GM19455 (cell line): ENCODE data around the gene FAM184A.

Experiments used
- ATAC-seq: cut with Tn5 transposase; IDR thresholded peaks from one replicate; pipeline ENCODE4 v1.9.1; 2021; ENCODE audit not compliant: unreplicated experiment

FAM184A gene

DNA sequence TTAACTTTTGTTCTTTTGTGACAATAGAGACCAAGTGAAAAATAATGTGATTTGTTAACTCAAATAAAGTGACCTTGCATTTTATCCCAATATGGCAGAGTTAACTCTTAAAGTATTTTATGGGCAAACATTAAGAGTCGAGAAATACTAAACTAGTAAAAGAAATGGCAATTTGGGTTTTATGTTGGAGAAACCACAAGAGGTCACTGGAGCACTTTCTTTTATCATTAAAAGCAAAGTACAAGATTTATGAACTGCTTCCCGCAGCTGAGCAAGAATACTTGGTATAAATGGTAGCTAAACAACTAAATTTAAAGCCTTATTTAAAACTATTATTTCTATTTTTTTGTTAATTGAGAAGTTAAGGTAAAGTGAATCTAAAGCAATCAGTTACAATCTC lies 110.0 kb downstream of the FAM184A start:
- ATAC-seq: no peak

- no peak for ATAC-seq
Observed at GRCh38 chr6:118967239-118967638, 111.2 kb downstream of the FAM184A start.

- no peak for ATAC-seq
Observed at GRCh38 chr6:118965843-118966370, 112.6 kb downstream of the FAM184A start.

DNA sequence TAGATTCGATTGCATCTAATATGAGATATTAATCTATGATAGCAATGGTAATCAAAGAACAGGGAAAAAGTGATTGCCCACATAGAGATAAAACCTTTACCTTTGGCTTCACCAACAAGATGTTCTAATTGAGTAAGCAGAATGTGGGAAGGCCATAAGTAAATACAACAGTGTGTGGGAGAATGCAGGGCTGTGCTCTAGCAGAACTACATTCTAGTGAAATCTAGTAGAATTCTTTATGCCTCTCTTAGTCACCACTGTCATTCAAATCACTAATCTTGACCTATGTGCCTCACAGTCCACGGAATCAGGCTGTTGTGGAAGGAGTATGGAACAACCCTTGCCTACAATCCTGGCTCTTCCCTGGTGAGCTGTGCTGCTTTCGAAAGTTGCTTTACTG lies 113.1 kb downstream of the FAM184A start:
- ATAC-seq: no peak

- no peak for ATAC-seq
Observed at GRCh38 chr6:118963003-118963402, 115.5 kb downstream of the FAM184A start.

DNA sequence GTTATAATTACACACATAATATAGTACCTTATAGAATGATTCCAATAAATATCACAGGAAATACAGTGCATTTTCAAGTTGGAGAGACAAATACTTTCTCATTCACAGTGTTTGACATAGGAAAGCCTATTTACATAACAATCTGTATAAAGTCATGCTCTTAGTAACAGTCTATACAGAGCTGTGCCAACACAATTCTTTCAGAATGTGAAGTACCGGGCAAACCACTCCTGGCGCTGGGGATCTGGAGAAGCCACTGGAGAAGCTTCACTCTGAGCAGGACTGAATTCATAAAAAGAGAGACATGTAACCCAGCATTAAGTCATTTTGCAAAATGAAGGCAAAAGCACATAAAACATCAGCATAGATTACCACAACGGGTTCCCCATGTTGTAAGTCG lies 118.6 kb downstream of the FAM184A start:
- ATAC-seq: no peak

- ATAC-seq: no peak
Observed at GRCh38 chr6:118953391-118953790, 125.1 kb downstream of the FAM184A start.

GRCh38 chr6:118952683-118953082 lies 125.8 kb downstream of the FAM184A start:
- ATAC-seq: no peak

DNA sequence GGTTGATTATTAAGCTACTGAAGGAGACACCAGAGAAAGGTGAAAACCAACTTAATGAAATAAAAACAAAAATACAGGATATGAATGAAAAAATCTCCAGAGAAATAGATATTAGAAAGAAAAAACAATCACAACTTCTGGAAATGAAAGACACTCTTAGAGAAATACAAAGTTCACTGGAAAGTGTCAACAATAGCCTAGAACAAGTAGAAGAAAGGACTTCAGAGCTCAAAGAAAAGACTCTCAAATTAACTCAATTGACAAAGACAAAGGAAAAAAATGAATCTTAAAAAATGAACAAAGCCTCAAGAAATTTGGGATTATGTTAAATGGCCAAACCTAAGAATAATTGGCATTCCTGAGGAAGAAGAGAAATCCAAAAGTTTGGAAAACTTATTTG lies 133.2 kb downstream of the FAM184A start:
- no peak for ATAC-seq

- no peak for ATAC-seq
Observed at GRCh38 chr6:118940770-118941169, 137.7 kb downstream of the FAM184A start.

DNA sequence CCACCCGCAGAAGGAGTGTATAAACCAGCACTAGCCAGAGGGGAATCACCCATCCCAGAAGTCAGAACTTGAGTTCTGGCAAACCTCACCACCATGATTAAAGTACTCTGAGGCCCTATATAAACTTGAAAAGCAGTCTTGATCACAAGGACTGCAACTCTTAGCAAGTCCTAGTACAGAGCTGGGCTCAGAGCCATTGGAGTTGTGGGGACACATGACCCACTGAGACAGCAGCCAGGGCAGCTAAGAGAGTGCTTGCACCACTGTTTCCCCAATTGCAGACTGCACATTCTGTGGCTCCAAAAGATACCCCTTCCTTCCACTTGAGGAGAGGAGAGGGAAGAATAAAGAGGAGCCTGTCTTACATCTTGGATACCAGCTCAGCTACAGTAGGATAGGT lies 138.8 kb downstream of the FAM184A start:
- ATAC-seq: no peak

- no peak for ATAC-seq
Observed at GRCh38 chr6:118935978-118936703, 142.3 kb downstream of the FAM184A start.

GRCh38 chr6:118935331-118935668 lies 143.2 kb downstream of the FAM184A start:
- ATAC-seq: peak; percentile 13

DNA sequence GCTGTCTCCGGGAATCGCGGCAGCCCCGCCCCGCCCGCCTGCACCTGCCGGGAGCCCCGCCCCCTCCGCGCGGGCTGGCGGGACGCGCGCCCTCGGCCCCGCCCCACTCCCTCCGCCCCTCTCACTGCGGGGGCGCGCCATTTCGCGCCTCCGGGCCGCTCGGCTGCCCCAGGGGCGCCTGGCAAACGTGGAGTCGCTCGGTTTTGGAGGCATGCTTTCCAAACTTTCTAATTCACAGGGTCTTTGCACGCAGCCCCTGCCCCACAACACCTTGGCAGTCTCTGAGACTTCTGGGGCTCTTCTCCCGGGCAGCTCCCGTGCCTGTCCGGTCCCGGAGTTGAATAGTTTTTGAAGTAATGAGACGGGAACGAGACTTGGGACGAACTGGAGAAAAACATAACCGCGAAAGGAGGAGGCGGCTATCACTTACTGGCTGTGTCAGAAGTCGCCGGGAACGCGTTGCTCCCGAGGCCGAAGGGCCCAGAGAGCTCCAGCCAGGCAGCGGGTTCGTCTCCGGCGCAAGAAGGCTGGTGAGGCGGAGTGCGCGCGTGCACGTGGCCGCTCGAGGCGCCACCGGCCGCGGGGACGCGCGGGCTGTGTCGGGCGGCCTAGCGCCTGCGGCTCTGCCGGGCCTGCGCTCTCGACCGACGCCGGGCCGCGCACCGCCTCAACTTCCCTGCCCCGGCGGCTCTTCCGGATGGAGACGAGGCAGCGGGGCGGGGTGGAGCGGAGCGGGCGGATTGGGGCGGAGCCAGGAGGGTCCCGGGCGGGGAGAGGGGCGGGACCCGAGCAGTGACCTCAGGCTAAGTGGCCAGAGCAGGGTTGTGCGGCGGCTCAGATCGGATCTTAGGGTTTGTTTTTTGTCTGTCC lies 143.8 kb downstream of the FAM184A start, which contains the start of gene MCM9:
MCM9 (minus strand) TSS at position 699 of the 870 bp plus-strand sequence. CDS start 3,436 bp downstream, outside the sequence.
- ATAC-seq: peak; percentile 91

DNA sequence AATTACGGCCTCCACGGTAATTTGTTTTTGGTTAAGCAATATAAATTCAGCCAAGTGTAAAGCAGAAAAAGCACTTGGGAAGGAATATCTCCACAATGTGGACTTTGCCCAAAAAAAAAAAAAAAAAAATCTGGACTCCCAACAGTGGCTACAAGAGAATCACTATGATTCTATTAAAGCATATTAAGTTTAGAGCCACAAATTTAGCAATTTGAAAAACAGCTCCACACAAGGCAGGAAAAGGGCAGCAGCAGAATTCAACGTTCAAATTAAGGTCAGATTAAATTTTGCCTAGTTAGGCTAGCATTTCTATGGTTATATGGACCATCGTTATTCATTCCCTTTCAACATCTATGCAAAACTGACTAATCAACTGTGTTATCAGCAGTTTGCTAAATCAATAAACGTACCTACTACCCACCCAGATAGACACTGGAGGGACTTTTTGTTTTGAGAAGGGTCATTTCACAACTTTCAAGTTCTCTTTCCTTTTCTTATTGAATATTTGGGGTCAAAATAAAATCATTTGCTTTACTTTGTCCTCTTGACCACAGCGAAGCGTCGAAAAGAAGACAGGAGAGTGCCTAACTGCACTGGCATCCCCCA lies 144.5 kb downstream of the FAM184A start:
- ATAC-seq: peak; percentile 4

DNA sequence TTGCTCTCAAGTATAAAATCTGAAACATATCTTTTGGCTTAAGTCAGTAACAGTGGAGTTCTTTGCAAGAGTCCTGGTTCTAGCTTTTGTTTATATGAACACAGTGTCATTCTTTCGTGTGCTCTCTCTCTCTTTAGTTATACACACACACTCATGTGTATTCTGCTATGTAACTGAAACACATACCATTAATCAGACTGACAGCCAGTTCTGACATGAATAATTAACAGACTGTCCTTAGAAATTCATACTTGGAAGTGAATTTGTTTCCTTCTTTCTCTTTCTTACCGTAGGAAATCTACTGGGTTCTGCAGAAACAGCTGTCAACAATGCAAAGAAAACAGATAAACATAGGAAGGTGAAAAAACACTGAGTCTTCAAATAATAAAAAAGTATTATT lies 146.0 kb downstream of the FAM184A start:
- no peak for ATAC-seq

- ATAC-seq: no peak
Observed at GRCh38 chr6:118931436-118931835, 147.0 kb downstream of the FAM184A start.

- ATAC-seq: no peak
Observed at GRCh38 chr6:118930680-118931079, 147.8 kb downstream of the FAM184A start.

- ATAC-seq: no peak
Observed at GRCh38 chr6:118923035-118923434, 155.4 kb downstream of the FAM184A start.

DNA sequence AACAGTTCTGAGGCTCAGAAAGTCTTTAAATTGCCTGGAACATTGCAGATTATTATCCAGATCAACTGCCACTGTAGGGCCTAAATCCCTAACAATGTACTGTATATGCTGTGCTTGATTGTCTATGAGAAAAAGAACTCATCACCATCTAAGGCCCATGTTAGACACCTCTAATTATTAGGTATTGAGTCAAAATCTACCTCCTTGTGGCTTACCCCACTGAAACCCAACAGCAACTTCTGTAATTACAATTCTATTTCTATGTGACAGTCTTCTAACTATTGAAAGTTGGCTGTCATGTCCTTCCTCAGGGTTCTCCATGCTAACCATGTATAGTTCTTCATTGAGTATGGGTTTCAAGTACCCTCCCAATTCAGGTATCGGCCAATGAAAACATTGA lies 157.4 kb downstream of the FAM184A start:
- no peak for ATAC-seq

DNA sequence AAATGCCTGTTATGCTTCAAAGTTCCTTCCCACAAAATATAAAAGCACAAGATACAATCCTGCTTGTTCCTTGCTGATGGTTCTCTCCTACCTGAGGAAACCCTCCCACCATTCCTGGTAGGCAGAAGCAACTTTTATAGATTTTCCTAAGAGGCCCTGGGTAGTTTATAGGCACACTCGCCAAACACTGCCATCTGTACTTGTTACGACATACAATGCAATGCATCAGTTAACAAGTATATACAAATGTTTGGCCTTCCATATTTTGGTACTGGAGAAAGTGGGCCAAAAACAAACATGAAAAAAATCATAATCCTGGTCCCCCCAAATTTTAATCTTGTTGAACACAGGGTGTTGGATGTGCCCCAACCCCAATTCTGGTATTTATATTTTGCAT lies 160.1 kb downstream of the FAM184A start:
- ATAC-seq: no peak
